PC-3 (cell line): ENCODE results near the gene HPN. TPM values are rescaled to one million over a fixed set of nuclear protein-coding genes. Genes with fewer than 3 reads are reported as not detected.
"Not testable (repeated sequence)": the region's sequence is repeated elsewhere in the genome, so short reads cannot be mapped to it uniquely, and the experiment has no call there.

Source experiments
- ATAC-seq: fragments of 200-7000 bp; cut with Tn5 transposase; 2 replicates; pipeline ENCODE4 v1.9.1; 2020; ENCODE audit warnings: mild to moderate bottlenecking, moderate library complexity
- BruUV-seq: library from RNA; stranded (reverse); fragments of 400-500 nt; replicated peaks from 2 replicates; lab custom pipeline; 2021; lab: Mats Ljungman, UMichigan
- CTCF ChIA-PET: fragments of 300-600 bp; sonication (Branson Sonifier 250); formaldehyde crosslinking; loops from one replicate; lab custom pipeline; 2022; ENCODE audit warnings: antibody characterized with exemption; lab: Charles Lee
- POLR2A ChIA-PET: fragments of 300-600 bp; sonication (Branson Sonifier 250); formaldehyde crosslinking; loops from one replicate; lab custom pipeline; 2022; ENCODE audit warnings: antibody characterized with exemption; ENCODE audit not compliant: unreplicated experiment; lab: Charles Lee
- DNase-seq: peaks from one replicate; pipeline ENCODE4 v3.0.0-alpha.2; 2015
- H2AFZ ChIP-seq: fragments of 300-600 bp; sonication (generic); 2 replicates; pipeline ENCODE4 v1.6.0; 2016; ENCODE audit warnings: antibody characterized with exemption, low read length
- H3F3A ChIP-seq: fragments of 300-600 bp; sonication (generic); one replicate; pipeline ENCODE4 v1.6.0; 2017; ENCODE audit warnings: antibody characterized with exemption, low read length, control low read depth, mild to moderate bottlenecking; ENCODE audit not compliant: unreplicated experiment
- H3K27ac ChIP-seq: fragments of 300-600 bp; sonication (generic); 2 replicates; pipeline ENCODE4 v1.5.1; 2016; ENCODE audit warnings: mild to moderate bottlenecking, low read length
- H3K27me3 ChIP-seq: fragments of 300-600 bp; sonication (generic); 2 replicates; pipeline ENCODE4 v1.6.1; 2016; ENCODE audit warnings: low read length, mixed read lengths
- H3K36me3 ChIP-seq: fragments of 300-600 bp; sonication (generic); 2 replicates; pipeline ENCODE4 v1.6.1; 2016; ENCODE audit warnings: low read depth, mixed run types, low read length, mixed read lengths
- H3K4me1 ChIP-seq: fragments of 300-600 bp; sonication (generic); 2 replicates; pipeline ENCODE4 v1.5.1; 2016; ENCODE audit warnings: low read length; ENCODE audit not compliant: insufficient read depth
- H3K4me2 ChIP-seq: fragments of 300-600 bp; sonication (generic); 2 replicates; pipeline ENCODE4 v1.6.0; 2016; ENCODE audit warnings: low read length
- H3K4me3 ChIP-seq: fragments of 300-600 bp; sonication (generic); 2 replicates; pipeline ENCODE4 v1.5.1; 2016; ENCODE audit warnings: mild to moderate bottlenecking, low read length, mixed read lengths
- H3K79me2 ChIP-seq: fragments of 300-600 bp; sonication (generic); 2 replicates; pipeline ENCODE4 v1.6.1; 2017; ENCODE audit warnings: low read length, mixed read lengths
- H3K9ac ChIP-seq: fragments of 300-600 bp; sonication (generic); 2 replicates; pipeline ENCODE4 v1.6.0; 2016; ENCODE audit warnings: mild to moderate bottlenecking, low read length
- H3K9me2 ChIP-seq: fragments of 300-600 bp; sonication (generic); replicated peaks from 2 replicates; pipeline ENCODE4 v1.6.1; 2016; ENCODE audit warnings: mixed run types, low read length, mixed read lengths
- H3K9me3 ChIP-seq: fragments of 300-600 bp; sonication (generic); 2 replicates; pipeline ENCODE4 v1.6.1; 2016; ENCODE audit warnings: low read length, mixed read lengths
- H4K20me1 ChIP-seq: fragments of 300-600 bp; sonication (generic); 2 replicates; pipeline ENCODE4 v1.6.1; 2016; ENCODE audit warnings: low read length, mixed read lengths
- CTCF ChIP-seq: fragments of 300-600 bp; sonication (generic); conservative IDR thresholded peaks from 2 replicates; pipeline ENCODE4 v1.5.1; 2017; ENCODE audit warnings: antibody characterized with exemption, low read depth, mild to moderate bottlenecking, low read length
- EZH2 ChIP-seq: fragments of 300-600 bp; sonication (generic); IDR thresholded peaks from one replicate; pipeline ENCODE4 v1.6.1; 2017; ENCODE audit warnings: antibody characterized with exemption, mild to moderate bottlenecking, low read length; ENCODE audit not compliant: unreplicated experiment
- EZH2phosphoT487 ChIP-seq: fragments of 300-600 bp; sonication (generic); IDR thresholded peaks from 2 replicates; pipeline ENCODE4 v1.6.1; 2018; ENCODE audit warnings: mild to moderate bottlenecking, antibody characterized with exemption, low read length, borderline replicate concordance
- intact Hi-C: fragments of 100-400 bp; cut with micrococcal nuclease; formaldehyde crosslinking; loops from 2 replicates; pipeline ENCODE4 v1.9.0; 2023
- total RNA-seq: library from RNA; depleted of rRNA; stranded (reverse); fragments of >200 nt; gene quantifications from 2 replicates; pipeline ENCODE4 v1.2.3, GENCODE V29; 2014

HPN gene
- total RNA-seq, 1 experiment from 2014 or later = 0.18 TPM

DNA sequence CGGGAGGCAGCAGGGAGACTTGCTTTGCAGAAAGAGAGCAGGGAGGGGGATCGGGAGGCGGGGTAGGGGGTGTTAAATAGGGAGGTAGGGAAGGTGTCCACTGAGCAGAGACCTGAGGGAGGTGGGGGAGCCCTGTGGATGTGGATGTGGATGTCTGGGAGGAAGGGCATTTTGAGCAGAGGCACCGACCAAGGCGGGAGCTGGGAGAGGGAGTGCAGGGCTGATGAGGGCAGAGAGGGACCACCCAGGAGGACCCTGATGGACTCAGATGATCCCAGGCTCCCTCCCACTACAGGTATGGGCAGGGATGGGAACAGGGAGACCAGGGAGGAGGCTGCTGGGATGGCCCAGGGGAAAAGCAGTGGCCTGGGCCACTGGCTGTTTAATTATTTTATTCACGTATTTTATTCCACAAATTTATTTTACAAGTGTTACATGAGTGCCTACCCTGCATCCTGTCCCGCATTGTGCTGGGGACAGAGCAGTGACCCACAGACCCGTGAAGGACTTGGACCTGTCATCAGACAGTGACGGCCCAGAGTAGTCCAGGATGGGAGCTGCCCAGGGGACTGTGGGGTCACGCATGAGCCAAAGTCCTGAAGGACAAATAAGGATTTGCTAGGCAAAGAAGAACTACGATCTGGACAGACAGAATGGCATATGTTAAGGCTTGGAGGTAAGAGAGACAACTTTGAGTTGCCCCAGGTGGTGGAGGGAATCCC lies 36.1 kb upstream of the HPN start:
- intact Hi-C loops = no loop called here
- peak overlapping the region; percentile 77 for H3K27ac ChIP-seq
- BruUV-seq = no TSS peak
- CTCF ChIA-PET = no interaction called here
- no peaks in the 10 kb centered on the region for H3K9me3 ChIP-seq
- peaks cover 41% of the 10 kb centered on the region for H3K79me2 ChIP-seq
- no peaks in the 10 kb centered on the region for H3F3A ChIP-seq
- H4K20me1 ChIP-seq = peaks cover 8% of the 10 kb centered on the region; the same call in 1 of the 2 replicates
- no peaks in the 10 kb centered on the region for H3K36me3 ChIP-seq
- peak overlapping the region; percentile 25; the same call in 1 of the 2 replicates for H3K9ac ChIP-seq
- POLR2A ChIA-PET = no interaction called here
- H2AFZ ChIP-seq = no peak overlapping the region
- DNase-seq (no peak), ATAC-seq (no peak)
- no peaks in the 10 kb centered on the region for H3K27me3 ChIP-seq
- H3K9me2 ChIP-seq = no peaks in the 10 kb centered on the region
- no peak for TF ChIP-seq CTCF
- no peak for TF ChIP-seq EZH2phosphoT487
- no peak for TF ChIP-seq EZH2
- H3K4me3 ChIP-seq = peak overlapping the region; percentile 30; the same call in 1 of the 2 replicates
- H3K4me2 ChIP-seq = peak overlapping the region; percentile 75
- peaks cover 21% of the 10 kb centered on the region for H3K4me1 ChIP-seq

GRCh38 chr19:35006007-35006341 lies 35.5 kb upstream of the HPN start:
- H4K20me1 ChIP-seq, BruUV-seq, H3K36me3 ChIP-seq, CTCF ChIA-PET, POLR2A ChIA-PET, DNase-seq, H3K27me3 ChIP-seq, H3K9me3 ChIP-seq, H3F3A ChIP-seq, ATAC-seq, H3K9me2 ChIP-seq, H2AFZ ChIP-seq: not testable (repeated sequence)
- intact Hi-C loops = loop anchor here (2.0 kb wide), 1 partner anchor 33 kb away; no protein-coding TSS in a partner anchor
- peak overlapping the region; percentile 30; the same call in 1 of the 2 replicates for H3K4me3 ChIP-seq
- H3K9ac ChIP-seq = peak overlapping the region; percentile 25; the same call in 1 of the 2 replicates
- peaks cover 21% of the 10 kb centered on the region for H3K4me1 ChIP-seq
- peaks cover 37% of the 10 kb centered on the region for H3K79me2 ChIP-seq
- peak overlapping the region; percentile 77 for H3K27ac ChIP-seq
- H3K4me2 ChIP-seq = peak overlapping the region; percentile 75

DNA sequence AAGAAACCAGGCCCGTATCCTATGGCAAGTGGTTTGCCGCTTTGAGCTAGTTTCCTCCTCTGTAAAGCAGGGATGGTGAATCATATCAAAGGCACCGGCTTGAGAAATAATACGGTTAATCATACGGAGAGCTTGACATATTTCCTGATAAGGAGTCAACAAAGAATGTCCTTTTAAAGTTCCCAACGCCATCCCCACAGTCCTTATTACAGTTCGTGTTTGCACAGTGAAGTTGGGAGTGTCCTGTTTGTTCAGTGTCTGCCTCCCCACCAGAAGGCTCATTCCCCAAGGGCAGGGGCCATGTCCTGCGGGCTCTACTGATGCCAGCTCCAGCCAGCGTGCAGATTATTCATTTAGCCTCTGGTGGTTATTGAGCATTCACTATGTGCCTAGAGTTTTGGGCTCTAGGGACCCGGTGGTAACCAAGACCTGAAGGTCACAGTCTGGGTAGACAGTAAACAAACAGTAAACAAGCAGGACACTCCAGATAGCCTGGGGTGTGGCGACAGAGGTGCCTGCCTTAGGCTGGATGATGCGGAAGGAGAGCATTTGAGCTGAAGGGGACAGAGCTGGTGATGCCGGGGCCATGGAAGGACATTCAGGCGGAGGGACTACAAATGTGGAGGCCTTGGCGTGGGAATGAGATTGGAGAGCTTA lies 35.1 kb upstream of the HPN start:
- POLR2A ChIA-PET = no interaction called here
- Histone ChIP-seq H3K27me3 (no peaks in the 10 kb centered on the region), H3K4me2 (peak overlapping the region; percentile 75), H3K36me3 (no peaks in the 10 kb centered on the region), H3F3A (no peaks in the 10 kb centered on the region), H3K9ac (peak overlapping the region; percentile 25; the same call in 1 of the 2 replicates), H4K20me1 (peaks cover 8% of the 10 kb centered on the region; the same call in 1 of the 2 replicates), H3K4me1 (peaks cover 21% of the 10 kb centered on the region), H3K4me3 (peak overlapping the region; percentile 30; the same call in 1 of the 2 replicates), H2AFZ (no peak overlapping the region), H3K27ac (peak overlapping the region; percentile 77), H3K79me2 (peaks cover 32% of the 10 kb centered on the region), H3K9me3 (no peaks in the 10 kb centered on the region), H3K9me2 (no peaks in the 10 kb centered on the region)
- peak; percentile 93 for DNase-seq
- CTCF ChIA-PET = no interaction called here
- intact Hi-C loops = loop anchor here (2.0 kb wide), 1 partner anchor 34 kb away; no protein-coding TSS in a partner anchor
- ATAC-seq = peak; percentile 96
- BruUV-seq = no TSS peak
- TF ChIP-seq CTCF = no peak
- TF ChIP-seq EZH2 = no peak
- TF ChIP-seq EZH2phosphoT487 = no peak
